HPDE6-E6E7 (cell line): ENCODE measurements around the gene RPL38.

Experiments used
- DNase-seq: peaks from one replicate; pipeline ENCODE4 v3.0.0; 2011; ENCODE audit warnings: missing footprints; ENCODE audit errors: extremely low spot score

Gene RPL38

DNA sequence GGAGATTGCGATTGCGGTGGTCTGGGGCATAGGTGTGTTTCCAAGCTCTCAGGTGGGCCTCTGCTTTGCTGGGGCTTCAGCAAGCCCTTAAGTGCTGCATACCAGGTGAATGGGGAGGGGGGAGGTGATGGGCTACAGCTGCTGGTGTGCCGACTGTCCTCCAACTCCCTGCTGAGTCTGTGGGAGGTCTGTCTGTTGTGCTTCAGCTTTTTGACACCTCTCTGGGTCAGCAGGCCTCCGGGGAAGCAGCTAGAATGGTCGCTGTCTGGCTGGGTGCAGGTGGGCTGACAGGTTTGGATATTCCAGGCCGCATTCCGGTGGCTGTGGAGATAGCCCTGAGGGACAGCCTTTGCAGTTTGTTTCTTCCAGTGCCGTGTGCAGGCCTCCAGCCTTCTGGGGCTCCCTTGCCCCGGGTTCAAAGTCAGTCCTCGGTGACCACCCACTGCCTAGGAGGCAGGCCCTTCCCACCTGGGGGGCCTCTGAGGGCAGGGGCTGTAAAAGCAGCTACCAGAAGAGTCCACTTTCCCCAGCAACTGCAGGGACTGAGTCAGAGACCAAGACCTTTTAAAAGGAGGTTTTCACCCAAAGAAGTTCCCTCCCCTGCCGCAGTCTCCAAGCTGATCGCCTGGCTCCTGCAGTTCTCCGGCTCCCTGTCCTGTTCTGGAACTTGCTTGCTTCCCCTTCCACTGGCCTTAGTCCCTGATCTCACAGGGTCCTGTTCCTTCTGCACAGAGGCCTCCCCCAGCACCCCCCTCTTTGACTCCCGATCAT is 7.8 kb downstream of the RPL38 start:
- DNase-seq = no peak

GRCh38 chr17:74211912-74212208 is 8.4 kb downstream of the RPL38 start:
- no peak for DNase-seq

- no peak for DNase-seq
These were observed 8.9 kb downstream of the RPL38 start for GRCh38 chr17:74212209-74212912.

- DNase-seq = peak; percentile 76
These were observed 9.7 kb downstream of the RPL38 start, which contains the start of gene TTYH2 for GRCh38 chr17:74212913-74213791. Gene TTYH2, plus strand, starts transcription at chr17:74213571. Its CDS starts 17 bp downstream, at chr17:74213588.

DNA sequence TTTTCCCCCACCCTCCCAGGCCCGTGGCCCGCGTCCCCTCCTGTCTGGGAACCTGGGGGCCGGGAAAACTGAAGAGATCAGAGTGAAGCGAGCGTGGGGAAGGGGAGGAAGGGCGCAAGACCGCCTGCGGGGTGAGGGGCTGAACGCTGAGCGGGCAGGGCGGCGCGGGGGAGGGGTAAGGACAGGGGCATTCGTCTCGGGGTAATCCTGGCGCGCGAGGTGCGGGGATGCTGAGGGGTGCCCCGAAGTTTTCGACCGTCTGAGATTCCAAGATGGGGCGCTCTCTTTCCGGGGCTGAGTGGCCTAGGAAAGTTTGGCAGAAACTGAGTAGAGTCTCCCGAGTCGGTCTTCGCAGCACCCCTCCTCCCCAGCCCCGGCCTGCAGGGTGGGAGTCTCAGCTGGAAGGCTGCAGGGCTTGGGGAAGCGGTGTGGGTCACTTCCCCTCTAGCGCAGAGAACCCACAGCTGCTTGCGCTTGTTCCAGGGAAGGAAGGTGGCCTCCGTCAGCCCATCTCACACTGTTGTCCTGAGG is 10.4 kb downstream of the RPL38 start:
- no peak for DNase-seq

DNA sequence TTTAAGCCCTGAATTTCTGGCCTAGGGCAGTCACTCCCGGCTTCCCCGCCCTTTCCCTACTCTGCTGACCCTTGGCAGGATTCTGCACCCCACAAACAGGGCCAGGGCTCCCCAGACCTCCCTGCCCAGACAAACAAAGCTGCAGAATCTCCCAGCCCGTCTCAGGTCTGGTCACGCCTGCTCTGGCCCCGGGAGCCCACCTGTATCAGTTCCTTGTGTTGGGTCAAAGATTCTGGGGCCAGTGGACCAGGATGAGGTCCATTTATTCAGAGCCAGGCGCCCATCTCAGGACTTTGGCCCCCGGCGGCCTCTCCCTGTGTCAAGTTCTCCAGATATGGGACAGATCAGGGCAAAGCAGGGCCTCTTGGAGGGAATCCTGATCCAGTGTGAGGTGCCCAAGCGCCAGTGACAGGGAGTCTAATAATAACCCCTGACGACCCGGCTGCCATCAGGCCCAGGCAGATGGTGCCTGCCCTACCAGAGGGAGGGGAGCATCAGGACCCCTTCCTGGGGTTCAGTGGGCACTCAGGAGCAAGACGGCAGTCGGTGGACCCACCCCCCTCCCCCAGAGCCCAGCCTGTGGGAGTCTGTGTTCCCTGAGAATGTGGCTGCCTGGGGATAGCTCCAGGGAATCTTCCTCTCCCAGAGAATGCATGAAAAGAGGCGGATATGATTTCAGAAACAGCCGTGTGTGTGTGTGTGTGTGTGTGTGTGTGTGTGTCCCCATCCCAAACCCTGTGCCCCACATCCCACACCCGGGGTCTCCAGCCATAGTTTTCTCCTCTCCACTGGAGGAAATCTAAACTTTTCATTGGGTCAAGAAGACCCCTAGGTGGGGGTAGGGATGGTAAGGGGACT is 11.2 kb downstream of the RPL38 start:
- DNase-seq = no peak

GRCh38 chr17:74215342-74215727 is 11.9 kb downstream of the RPL38 start:
- no peak for DNase-seq

DNA sequence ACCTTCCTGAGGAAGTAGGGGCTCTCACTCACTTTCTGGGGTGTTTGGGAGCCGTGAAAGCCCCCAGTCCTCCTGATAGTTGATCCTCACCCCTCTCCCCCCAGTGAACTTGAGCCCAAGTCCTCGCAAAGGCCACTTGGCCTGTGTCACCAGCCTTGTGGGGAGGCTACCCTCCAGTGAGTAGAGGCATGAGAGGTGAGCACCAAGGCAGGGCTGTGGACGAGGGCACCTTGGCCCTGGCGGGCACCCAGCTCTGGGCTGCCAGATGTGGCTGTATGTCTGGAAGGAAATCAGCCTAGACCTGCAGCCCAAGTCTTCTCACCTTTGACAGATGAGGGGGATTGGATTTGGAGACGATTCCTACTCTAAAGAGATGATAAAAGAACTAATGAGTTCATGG is 13.0 kb downstream of the RPL38 start:
- no peak for DNase-seq

- no peak for DNase-seq
These were observed 13.7 kb downstream of the RPL38 start for GRCh38 chr17:74217037-74217730.

DNA sequence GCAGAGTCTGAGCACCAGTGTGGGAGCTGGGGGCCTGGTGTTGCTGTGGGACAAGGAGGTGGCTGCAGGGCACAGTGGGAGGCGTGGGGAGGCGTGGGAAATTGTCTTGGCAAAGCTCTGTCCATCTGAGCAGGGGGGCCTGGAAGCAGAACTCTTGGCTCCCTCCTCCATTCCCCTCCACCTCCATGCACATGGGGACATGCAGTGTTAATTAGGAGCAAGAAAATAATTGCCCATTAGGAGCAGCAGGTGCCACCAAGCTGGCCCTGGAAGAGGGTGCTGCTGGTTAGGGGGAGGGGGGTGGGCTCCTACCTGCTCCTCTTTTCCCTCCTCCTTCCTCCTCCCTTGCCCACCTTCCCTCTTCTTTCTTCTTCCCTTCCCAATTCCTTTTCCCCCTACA is 14.4 kb downstream of the RPL38 start:
- DNase-seq = no peak

GRCh38 chr17:74218436-74218835 is 15.0 kb downstream of the RPL38 start:
- DNase-seq = no peak

DNA sequence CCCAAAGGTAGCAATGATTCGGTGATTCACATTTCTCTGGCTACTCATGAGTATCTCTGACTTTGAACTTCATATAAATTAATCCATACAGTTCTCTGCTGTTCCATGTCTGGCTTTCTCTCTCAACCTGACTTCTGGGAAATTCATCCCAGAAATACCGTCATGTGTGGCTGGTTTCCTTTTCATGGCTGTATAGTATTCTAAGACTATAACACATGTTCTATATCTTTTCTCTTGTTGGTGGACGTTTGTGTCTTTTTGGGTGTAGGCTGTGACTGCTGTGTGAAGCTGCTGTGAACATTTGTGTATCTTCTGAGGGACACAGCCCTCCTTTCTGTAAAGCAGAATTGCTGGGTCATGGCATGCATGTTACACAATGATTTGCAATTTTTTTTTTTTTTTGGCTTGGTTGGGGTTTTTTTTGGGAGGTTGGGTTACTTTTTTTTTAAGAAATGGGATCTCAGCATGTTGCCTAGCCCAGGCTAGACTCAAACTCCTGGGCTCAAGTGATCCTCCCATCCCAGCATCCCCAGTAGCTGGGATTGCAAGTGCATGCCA is 16.2 kb downstream of the RPL38 start:
- DNase-seq = no peak

- DNase-seq = no peak
These were observed 16.7 kb downstream of the RPL38 start for GRCh38 chr17:74220219-74220618.

- DNase-seq = no peak
These were observed 17.7 kb downstream of the RPL38 start for GRCh38 chr17:74220946-74221818.

DNA sequence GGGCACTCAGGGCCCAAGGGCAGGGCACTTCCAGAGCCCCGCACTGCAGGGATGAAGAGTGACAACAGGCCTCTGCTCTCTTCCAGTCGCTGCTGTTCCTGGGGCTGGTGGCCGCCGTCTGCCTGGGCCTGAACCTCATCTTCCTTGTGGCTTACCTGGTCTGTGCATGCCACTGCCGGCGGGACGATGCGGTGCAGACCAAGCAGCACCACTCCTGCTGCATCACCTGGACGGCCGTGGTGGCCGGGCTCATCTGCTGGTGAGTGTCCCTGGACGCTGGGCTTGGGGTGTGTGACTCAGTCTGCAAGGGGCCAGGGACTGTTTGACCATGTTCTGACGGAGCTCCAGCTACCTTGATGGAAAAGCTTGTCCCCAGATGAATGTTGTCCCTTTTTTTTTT is 18.9 kb downstream of the RPL38 start:
- DNase-seq = no peak

DNA sequence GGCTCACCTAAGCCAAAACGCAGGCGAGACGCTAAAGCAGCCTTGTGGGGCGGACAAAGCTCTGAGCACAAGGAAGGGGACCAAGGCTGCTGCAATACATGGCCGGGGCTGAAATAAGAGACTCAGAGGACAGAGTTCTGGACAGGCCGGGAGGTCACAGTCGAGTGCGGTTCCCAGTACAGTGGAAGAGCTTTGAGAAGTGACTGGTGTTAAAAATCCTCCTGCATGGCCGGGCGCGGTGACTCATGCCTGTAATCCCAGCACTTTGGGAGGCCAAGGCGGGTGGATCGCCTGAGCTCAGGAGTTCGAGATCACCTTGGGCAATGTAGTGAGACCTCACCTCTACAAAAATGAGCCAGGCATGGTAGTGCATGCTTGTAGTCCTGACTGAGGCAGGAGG is 20.4 kb downstream of the RPL38 start:
- DNase-seq = no peak

DNA sequence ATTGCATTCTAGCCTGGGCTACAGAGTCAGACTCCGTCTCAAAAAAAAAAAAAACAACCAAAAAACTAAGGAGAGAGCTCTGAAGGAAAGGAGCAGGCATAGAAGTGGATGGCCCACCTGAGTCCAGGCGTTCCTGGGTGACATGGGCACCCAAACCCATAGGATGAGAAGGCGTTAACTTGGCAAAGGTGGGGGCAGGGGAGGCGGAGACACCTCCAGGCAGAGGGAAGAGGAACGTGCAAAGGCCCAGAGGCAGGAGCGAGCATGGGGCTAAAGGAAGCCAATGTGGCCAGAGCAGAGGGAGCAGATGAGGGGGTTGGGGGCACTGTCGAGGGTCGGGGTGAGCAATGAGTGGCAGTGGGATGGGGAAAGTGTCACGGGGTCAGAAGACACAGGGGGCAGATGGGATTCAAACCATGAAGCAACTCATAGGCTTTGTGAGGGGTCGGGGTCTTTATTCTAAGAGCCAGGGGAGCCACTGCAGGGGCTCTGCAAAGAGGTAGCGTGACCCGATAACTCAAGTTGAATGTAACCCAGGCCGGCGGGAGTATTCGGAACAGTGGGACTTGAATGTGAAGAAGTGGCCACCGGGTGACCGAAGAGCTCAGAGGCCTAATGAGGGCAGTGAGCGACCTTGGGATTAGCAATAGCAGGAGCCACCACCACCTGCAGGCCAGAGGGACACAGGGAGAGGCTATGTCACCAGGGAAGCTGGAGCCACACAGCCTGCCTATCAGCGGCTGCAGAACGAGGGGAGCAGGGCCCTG is 21.7 kb downstream of the RPL38 start:
- DNase-seq = no peak

DNA sequence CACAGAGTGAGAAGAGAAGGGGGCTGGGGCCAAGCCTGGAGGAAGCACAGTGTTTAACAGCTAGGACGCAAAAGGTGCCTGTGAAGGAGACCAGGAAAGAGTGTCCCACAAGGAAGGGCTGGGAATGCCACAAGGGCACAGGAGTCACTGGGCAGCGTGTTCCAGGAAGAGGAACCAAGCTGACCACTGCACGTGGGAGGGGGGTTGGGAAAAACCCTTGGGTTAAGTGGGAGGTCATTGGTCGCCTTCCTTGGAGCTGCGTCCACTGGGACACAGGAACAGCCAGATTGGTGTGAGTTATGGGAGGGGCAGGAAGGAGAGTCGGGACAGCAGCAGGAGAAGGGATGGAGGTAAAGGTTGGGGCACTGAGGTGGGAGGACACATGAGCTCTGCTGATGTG is 22.8 kb downstream of the RPL38 start:
- DNase-seq = no peak
